BLaER1 treated with 17β-estradiol and CSF1 and Interleukin-3, amounts not matched to agents 10 nM and 100 nM (cell line): Measurements from ENCODE around the gene EHD4.

Experiments
- H3K27ac ChIP-seq, 11 experiments: shearing (Covaris generic); formaldehyde crosslinking; 2 replicates each; pipeline ENCODE4 v1.8.1; 2022
- H3K27me3 ChIP-seq, 11 experiments: shearing (Covaris generic); formaldehyde crosslinking; 2 replicates each; pipeline ENCODE4 v1.8.1; 2022
- H3K36me3 ChIP-seq, 11 experiments: shearing (Covaris generic); formaldehyde crosslinking; 2 replicates each; pipeline ENCODE4 v1.8.1; 2022
- H3K4me1 ChIP-seq, 10 experiments: shearing (Covaris generic); formaldehyde crosslinking; 2 replicates each; pipeline ENCODE4 v1.8.1; 2022
- H3K4me2 ChIP-seq, 11 experiments: shearing (Covaris generic); formaldehyde crosslinking; 2 replicates each; pipeline ENCODE4 v1.8.1; 2022
- H3K4me3 ChIP-seq, 10 experiments: shearing (Covaris generic); formaldehyde crosslinking; 2 replicates each; pipeline ENCODE4 v1.8.1; 2022
- H3K9ac ChIP-seq, 11 experiments: shearing (Covaris generic); formaldehyde crosslinking; 2 replicates each; pipeline ENCODE4 v1.8.1; 2022
- H3K9me3 ChIP-seq, 11 experiments: shearing (Covaris generic); formaldehyde crosslinking; replicated peaks in 1 of 11; 2 replicates each; pipeline ENCODE4 v1.8.1; 2022
- H4K20me1 ChIP-seq, 11 experiments: shearing (Covaris generic); formaldehyde crosslinking; 2 replicates each; pipeline ENCODE4 v1.8.1; 2022
- Cebpa-rat ChIP-seq, 11 experiments: shearing (Covaris generic); IDR thresholded peaks; 2 replicates each; pipeline ENCODE4 v1.8.1; 2022

The EHD4 gene

GRCh38 chr15:41996921-41997592 is 24.7 kb upstream of the EHD4 start:
- Histone ChIP-seq H3K36me3 (no peaks in the 10 kb centered on the region), H3K4me3 (no peak overlapping the region), H3K27ac (no peak overlapping the region), H3K9ac (no peak overlapping the region), H3K27me3 (no peaks in the 10 kb centered on the region), H3K4me2 (no peak overlapping the region), H4K20me1 (no peaks in the 10 kb centered on the region; a peak in 1 of 22 replicates), H3K4me1 (peaks cover 0 to 10% (median 7%) of the 10 kb centered on the region in 10 experiments; a peak in 11 of 20 replicates), H3K9me3 (no peaks in the 10 kb centered on the region)
- TF ChIP-seq Cebpa-rat (IDR thresholded peaks at IDR 0.05) = no peak

- Histone ChIP-seq H3K27me3 (no peaks in the 10 kb centered on the region), H3K9ac (no peak overlapping the region), H3K4me2 (no peak overlapping the region), H3K36me3 (no peaks in the 10 kb centered on the region), H3K4me1 (peaks cover 0 to 10% (median 7%) of the 10 kb centered on the region in 10 experiments; a peak in 11 of 20 replicates), H3K4me3 (no peak overlapping the region), H4K20me1 (no peaks in the 10 kb centered on the region; a peak in 1 of 22 replicates), H3K9me3 (no peaks in the 10 kb centered on the region), H3K27ac (no peak overlapping the region)
- no peak for TF ChIP-seq Cebpa-rat (IDR thresholded peaks at IDR 0.05)
Observed at GRCh38 chr15:41996376-41996775, 24.0 kb upstream of the EHD4 start.

- TF ChIP-seq Cebpa-rat (IDR thresholded peaks at IDR 0.05) = no peak
- H3K4me2 ChIP-seq = no peak overlapping the region
- H3K4me3 ChIP-seq = no peak overlapping the region
- H3K9me3 ChIP-seq = no peaks in the 10 kb centered on the region
- H3K27ac ChIP-seq = no peak overlapping the region
- H4K20me1 ChIP-seq = no peaks in the 10 kb centered on the region
- no peak overlapping the region for H3K9ac ChIP-seq
- H3K27me3 ChIP-seq = no peaks in the 10 kb centered on the region
- no peaks in the 10 kb centered on the region for H3K36me3 ChIP-seq
- peaks cover 0 to 10% (median 7%) of the 10 kb centered on the region in 10 experiments; a peak in 11 of 20 replicates for H3K4me1 ChIP-seq
Observed at GRCh38 chr15:41995476-41995855, 23.1 kb upstream of the EHD4 start.

- TF ChIP-seq Cebpa-rat (IDR thresholded peaks at IDR 0.05) = no peak
- H3K27me3 ChIP-seq = no peaks in the 10 kb centered on the region
- H3K4me3 ChIP-seq = no peak overlapping the region
- peaks cover 0 to 12% (median 7%) of the 10 kb centered on the region in 10 experiments; a peak in 11 of 20 replicates for H3K4me1 ChIP-seq
- H3K9ac ChIP-seq = no peak overlapping the region
- no peaks in the 10 kb centered on the region for H3K36me3 ChIP-seq
- no peak overlapping the region for H3K27ac ChIP-seq
- H3K4me2 ChIP-seq = no peak overlapping the region
- H4K20me1 ChIP-seq = no peaks in the 10 kb centered on the region
- no peaks in the 10 kb centered on the region for H3K9me3 ChIP-seq
Observed at GRCh38 chr15:41994772-41995475, 22.6 kb upstream of the EHD4 start.

- Histone ChIP-seq H3K9me3 (no peaks in the 10 kb centered on the region), H3K4me1 (peaks cover 0 to 6% (median 2%) of the 10 kb centered on the region in 10 experiments; a peak in 9 of 20 replicates), H4K20me1 (no peaks in the 10 kb centered on the region), H3K36me3 (no peaks in the 10 kb centered on the region), H3K4me2 (no peak overlapping the region), H3K4me3 (no peak overlapping the region), H3K27ac (no peak overlapping the region), H3K9ac (peak overlapping the region in 1 of 11 experiments; percentile 23; a peak in 1 of 22 replicates), H3K27me3 (no peaks in the 10 kb centered on the region)
- TF ChIP-seq Cebpa-rat (IDR thresholded peaks at IDR 0.05) = no peak
Observed at GRCh38 chr15:41994171-41994650, 21.9 kb upstream of the EHD4 start.

GRCh38 chr15:41993472-41994170 is 21.3 kb upstream of the EHD4 start:
- H3K4me2 ChIP-seq = no peak overlapping the region
- no peaks in the 10 kb centered on the region for H3K27me3 ChIP-seq
- H3K9me3 ChIP-seq = no peaks in the 10 kb centered on the region
- TF ChIP-seq Cebpa-rat (IDR thresholded peaks at IDR 0.05) = no peak
- H3K27ac ChIP-seq = no peak overlapping the region
- H3K4me3 ChIP-seq = no peak overlapping the region
- H4K20me1 ChIP-seq = no peaks in the 10 kb centered on the region
- H3K36me3 ChIP-seq = no peaks in the 10 kb centered on the region
- no peak overlapping the region for H3K9ac ChIP-seq
- peaks cover 0 to 4% (median 0%) of the 10 kb centered on the region in 10 experiments; a peak in 1 of 20 replicates for H3K4me1 ChIP-seq

- Histone ChIP-seq H3K9ac (no peak overlapping the region), H3K9me3 (no peaks in the 10 kb centered on the region), H3K4me3 (no peak overlapping the region), H3K4me1 (peaks cover 0 to 4% (median 0%) of the 10 kb centered on the region in 10 experiments; a peak in 1 of 20 replicates), H3K27ac (no peak overlapping the region), H4K20me1 (no peaks in the 10 kb centered on the region), H3K36me3 (no peaks in the 10 kb centered on the region), H3K27me3 (no peaks in the 10 kb centered on the region), H3K4me2 (no peak overlapping the region)
- no peak for TF ChIP-seq Cebpa-rat (IDR thresholded peaks at IDR 0.05)
Observed at GRCh38 chr15:41992803-41993190, 20.4 kb upstream of the EHD4 start.

- Histone ChIP-seq H3K4me3 (no peak overlapping the region), H3K36me3 (no peaks in the 10 kb centered on the region), H3K9ac (no peak overlapping the region), H3K9me3 (no peaks in the 10 kb centered on the region), H4K20me1 (no peaks in the 10 kb centered on the region), H3K4me1 (peaks cover 0 to 4% (median 0%) of the 10 kb centered on the region in 10 experiments; a peak in 1 of 20 replicates), H3K27me3 (no peaks in the 10 kb centered on the region), H3K27ac (no peak overlapping the region), H3K4me2 (no peak overlapping the region)
- no peak for TF ChIP-seq Cebpa-rat (IDR thresholded peaks at IDR 0.05)
Observed at GRCh38 chr15:41992151-41992802, 19.9 kb upstream of the EHD4 start.

- Histone ChIP-seq H3K9ac (no peak overlapping the region), H3K4me3 (no peak overlapping the region), H4K20me1 (no peaks in the 10 kb centered on the region), H3K9me3 (no peaks in the 10 kb centered on the region), H3K36me3 (no peaks in the 10 kb centered on the region), H3K4me2 (no peak overlapping the region), H3K27ac (no peak overlapping the region), H3K27me3 (no peaks in the 10 kb centered on the region), H3K4me1 (peaks cover 0 to 4% (median 0%) of the 10 kb centered on the region in 10 experiments; a peak in 4 of 20 replicates)
- no peak for TF ChIP-seq Cebpa-rat (IDR thresholded peaks at IDR 0.05)
Observed at GRCh38 chr15:41990691-41991090, 18.3 kb upstream of the EHD4 start.
